C4-2B (cell line): ENCODE data around the gene ECPAS.

ENCODE experiments used
- CTCF ChIP-seq: fragments of 450-650 bp; conservative IDR thresholded peaks from 2 replicates; pipeline ENCODE4 v1.5.1; 2017; ENCODE audit warnings: mild to moderate bottlenecking
- ZFX ChIP-seq: fragments of 450-650 bp; IDR thresholded peaks from 2 replicates; pipeline ENCODE4 v1.6.1; 2017

- TF ChIP-seq CTCF = no peak
- TF ChIP-seq ZFX = no peak
These were observed 52.5 kb downstream of the ECPAS start for GRCh38 chr9:111431684-111432083.
